Immature natural killer cell (primary cell): ENCODE measurements around the gene VIL1. TPM values are rescaled to one million over a fixed set of nuclear protein-coding genes. Genes with fewer than 3 reads are reported as not detected.

Source experiments
- DNase-seq, 3 donors: peaks; one replicate each; pipeline ENCODE4 v3.0.0; 2022; ENCODE audit warnings: mixed read lengths in 1 of 3
- H3K27ac Mint-ChIP-seq, 6 donors: one replicate each; pipeline ENCODE4 v1.8.0; 2020; ENCODE audit warnings: mixed read lengths in 6 of 6, mild to moderate bottlenecking in 5 of 6, inconsistent platforms in 4 of 6, moderate library complexity in 3 of 6
- H3K27me3 Mint-ChIP-seq, 3 donors: one replicate each; pipeline ENCODE4 v1.8.0; 2020 to 2021; ENCODE audit warnings: low read depth in 3 of 3, mild to moderate bottlenecking in 3 of 3, mixed read lengths in 3 of 3, moderate library complexity in 3 of 3, inconsistent platforms in 1 of 3
- H3K36me3 Mint-ChIP-seq, 3 donors: one replicate each; pipeline ENCODE4 v1.8.0; 2020; ENCODE audit warnings: mixed read lengths in 3 of 3, inconsistent platforms in 2 of 3, mild to moderate bottlenecking in 2 of 3
- H3K4me1 Mint-ChIP-seq, 2 donors: one replicate each; pipeline ENCODE4 v1.8.0; 2020; ENCODE audit warnings: inconsistent platforms in 2 of 2, mild to moderate bottlenecking in 2 of 2, mixed read lengths in 2 of 2, moderate library complexity in 1 of 2
- H3K4me3 Mint-ChIP-seq, 5 donors: one replicate each; pipeline ENCODE4 v1.8.0; 2020; ENCODE audit warnings: mild to moderate bottlenecking in 5 of 5, mixed read lengths in 5 of 5, inconsistent platforms in 3 of 5, moderate library complexity in 3 of 5
- H3K9me3 Mint-ChIP-seq, 6 donors: one replicate each; pipeline ENCODE4 v1.8.0; 2020; ENCODE audit warnings: mild to moderate bottlenecking in 6 of 6, mixed read lengths in 6 of 6, inconsistent platforms in 4 of 6, moderate library complexity in 3 of 6
- polyA plus RNA-seq, 3 donors: library from polyadenylated mRNA; unstranded; fragments of 300-500 nt; fragmentation: Illumina TruSeq; gene quantifications; one replicate each; pipeline ENCODE4 v1.2.3, GENCODE V29; 2021

VIL1 gene
- polyA plus RNA-seq, 3 donors from 2014 or later: 0.47 to 0.63 TPM; not detected in 1

GRCh38 chr2:218428846-218429558, 10.1 kb downstream of the VIL1 start:
- no peaks in the 10 kb centered on the region for H3K9me3 Mint-ChIP-seq
- no peaks in the 10 kb centered on the region for H3K36me3 Mint-ChIP-seq
- no peak for DNase-seq
- no peak overlapping the region for H3K4me3 Mint-ChIP-seq
- peaks cover 0 to 5% (median 0%) of the 10 kb centered on the region in 3 donors for H3K27me3 Mint-ChIP-seq
- H3K27ac Mint-ChIP-seq: no peak overlapping the region
- no peaks in the 10 kb centered on the region for H3K4me1 Mint-ChIP-seq

- no peak overlapping the region for H3K4me3 Mint-ChIP-seq
- H3K36me3 Mint-ChIP-seq: no peaks in the 10 kb centered on the region
- H3K9me3 Mint-ChIP-seq: no peaks in the 10 kb centered on the region
- no peak for DNase-seq
- H3K27me3 Mint-ChIP-seq: peaks cover 0 to 5% (median 0%) of the 10 kb centered on the region in 3 donors
- no peaks in the 10 kb centered on the region for H3K4me1 Mint-ChIP-seq
- peak overlapping the region in 1 of 6 donors; percentile 2 for H3K27ac Mint-ChIP-seq
Observed at GRCh38 chr2:218429911-218430692, 11.2 kb downstream of the VIL1 start.

GRCh38 chr2:218430721-218431120, 11.8 kb downstream of the VIL1 start:
- H3K9me3 Mint-ChIP-seq: no peaks in the 10 kb centered on the region
- H3K27ac Mint-ChIP-seq: peak overlapping the region in 1 of 6 donors; percentile 2
- no peak overlapping the region for H3K4me3 Mint-ChIP-seq
- H3K27me3 Mint-ChIP-seq: peaks cover 0 to 5% (median 0%) of the 10 kb centered on the region in 3 donors
- no peak for DNase-seq
- no peaks in the 10 kb centered on the region for H3K36me3 Mint-ChIP-seq
- H3K4me1 Mint-ChIP-seq: no peaks in the 10 kb centered on the region

- H3K27me3 Mint-ChIP-seq: peaks cover 0 to 4% (median 0%) of the 10 kb centered on the region in 3 donors
- no peaks in the 10 kb centered on the region for H3K4me1 Mint-ChIP-seq
- no peak overlapping the region for H3K27ac Mint-ChIP-seq
- H3K36me3 Mint-ChIP-seq: no peaks in the 10 kb centered on the region
- no peak for DNase-seq
- H3K9me3 Mint-ChIP-seq: no peaks in the 10 kb centered on the region
- no peak overlapping the region for H3K4me3 Mint-ChIP-seq
Observed at GRCh38 chr2:218431878-218432277, 13.0 kb downstream of the VIL1 start.

GRCh38 chr2:218432676-218433365, 13.9 kb downstream of the VIL1 start:
- H3K9me3 Mint-ChIP-seq: no peaks in the 10 kb centered on the region
- H3K27me3 Mint-ChIP-seq: peaks cover 0 to 4% (median 0%) of the 10 kb centered on the region in 3 donors
- DNase-seq: no peak
- no peak overlapping the region for H3K4me3 Mint-ChIP-seq
- no peak overlapping the region for H3K27ac Mint-ChIP-seq
- H3K4me1 Mint-ChIP-seq: no peaks in the 10 kb centered on the region
- no peaks in the 10 kb centered on the region for H3K36me3 Mint-ChIP-seq

GRCh38 chr2:218434456-218434855, 15.5 kb downstream of the VIL1 start:
- Mint-ChIP-seq H3K4me1 (no peaks in the 10 kb centered on the region), H3K27me3 (peaks cover 0 to 3% (median 2%) of the 10 kb centered on the region in 3 donors), H3K4me3 (no peak overlapping the region), H3K27ac (no peak overlapping the region), H3K9me3 (no peaks in the 10 kb centered on the region), H3K36me3 (no peaks in the 10 kb centered on the region)
- DNase-seq: no peak

GRCh38 chr2:218435003-218435982, 16.4 kb downstream of the VIL1 start:
- no peak for DNase-seq
- Mint-ChIP-seq H3K4me1 (no peaks in the 10 kb centered on the region), H3K36me3 (no peaks in the 10 kb centered on the region), H3K27ac (no peak overlapping the region), H3K4me3 (no peak overlapping the region), H3K27me3 (peaks cover 0 to 3% (median 2%) of the 10 kb centered on the region in 3 donors), H3K9me3 (no peaks in the 10 kb centered on the region)

- Mint-ChIP-seq H3K36me3 (no peaks in the 10 kb centered on the region), H3K4me3 (no peak overlapping the region), H3K27ac (peak overlapping the region in 1 of 6 donors; percentile 60), H3K9me3 (no peaks in the 10 kb centered on the region), H3K27me3 (peaks cover 0 to 3% (median 2%) of the 10 kb centered on the region in 3 donors), H3K4me1 (no peaks in the 10 kb centered on the region)
- no peak for DNase-seq
Observed at GRCh38 chr2:218436992-218437391, 18.1 kb downstream of the VIL1 start.

GRCh38 chr2:218437969-218438368, 19.0 kb downstream of the VIL1 start:
- Mint-ChIP-seq H3K4me3 (no peak overlapping the region), H3K27ac (no peak overlapping the region), H3K36me3 (peaks cover 0 to 3% (median 0%) of the 10 kb centered on the region in 3 donors), H3K4me1 (no peaks in the 10 kb centered on the region), H3K27me3 (peaks cover 0 to 3% (median 2%) of the 10 kb centered on the region in 3 donors), H3K9me3 (no peaks in the 10 kb centered on the region)
- no peak for DNase-seq

GRCh38 chr2:218438596-218438995, 19.7 kb downstream of the VIL1 start:
- Mint-ChIP-seq H3K27ac (no peak overlapping the region), H3K27me3 (peaks cover 0 to 3% (median under 1%) of the 10 kb centered on the region in 3 donors), H3K4me1 (no peaks in the 10 kb centered on the region), H3K9me3 (no peaks in the 10 kb centered on the region), H3K36me3 (peaks cover 0 to 3% (median 0%) of the 10 kb centered on the region in 3 donors), H3K4me3 (no peak overlapping the region)
- no peak for DNase-seq

- peaks cover 9 to 22% (median 11%) of the 10 kb centered on the region in 3 donors for H3K36me3 Mint-ChIP-seq
- no peak for DNase-seq
- H3K4me3 Mint-ChIP-seq: no peak overlapping the region
- peak overlapping the region in 1 of 6 donors; percentile 0 for H3K27ac Mint-ChIP-seq
- H3K9me3 Mint-ChIP-seq: peaks cover 0 to 2% (median 0%) of the 10 kb centered on the region in 6 donors
- no peaks in the 10 kb centered on the region for H3K4me1 Mint-ChIP-seq
- no peaks in the 10 kb centered on the region for H3K27me3 Mint-ChIP-seq
Observed at GRCh38 chr2:218444692-218445357, 25.9 kb downstream of the VIL1 start.

GRCh38 chr2:218445602-218446001, 26.7 kb downstream of the VIL1 start:
- no peak overlapping the region for H3K4me3 Mint-ChIP-seq
- H3K27me3 Mint-ChIP-seq: no peaks in the 10 kb centered on the region
- no peaks in the 10 kb centered on the region for H3K4me1 Mint-ChIP-seq
- peaks cover 9 to 30% (median 12%) of the 10 kb centered on the region in 3 donors for H3K36me3 Mint-ChIP-seq
- H3K27ac Mint-ChIP-seq: no peak overlapping the region
- no peak for DNase-seq
- peaks cover 0 to 2% (median 0%) of the 10 kb centered on the region in 6 donors for H3K9me3 Mint-ChIP-seq
